Endothelial cell of umbilical vein (primary cell): ENCODE measurements around the gene ZNF516. TPM values are rescaled to one million over a fixed set of nuclear protein-coding genes. Genes with fewer than 3 reads are reported as not detected.

Experiments
- BruUV-seq: library from RNA; stranded (reverse); fragments of 400-500 nt; replicated peaks from 2 replicates; lab custom pipeline; 2021; lab: Mats Ljungman, UMichigan
- CTCF ChIA-PET: fragments of 300-600, 350-600 bp; sonication (Branson Sonifier 250); formaldehyde crosslinking; loops from one replicate; lab custom pipeline; 2021; ENCODE audit warnings: antibody characterized with exemption, inconsistent platforms; lab: Charles Lee
- POLR2A ChIA-PET: fragments of 300-600, 350-600 bp; sonication (Branson Sonifier 250); formaldehyde crosslinking; loops from one replicate; lab custom pipeline; 2021; ENCODE audit warnings: antibody characterized with exemption, inconsistent platforms; lab: Charles Lee
- DNase-seq: peaks from one replicate; pipeline ENCODE4 v3.0.0-alpha.2; 2011; ENCODE audit warnings: low read depth, low spot score
- FAIRE-seq: peaks from 2 replicates; lab custom pipeline; 2011; peaks lifted over from hg19 to GRCh38; lab: Jason Lieb, UNC
- H2AFZ ChIP-seq: 2 replicates; pipeline ENCODE4 v1.6.0; 2012; ENCODE audit warnings: low read depth, low read length, control low read depth, inconsistent platforms
- H3K27ac ChIP-seq: 2 replicates; pipeline ENCODE4 v1.5.1; 2011; ENCODE audit warnings: low read depth, mild to moderate bottlenecking, control low read depth, low read length, moderate library complexity; ENCODE audit not compliant: insufficient read depth
- H3K27me3 ChIP-seq, 2 experiments: 2 replicates each; pipeline versions ENCODE4 v1.6.0 to v1.6.1; 2011; ENCODE audit warnings: low read length in 2 of 2, mixed read lengths in 1 of 2; ENCODE audit not compliant: control insufficient read depth in 2 of 2, insufficient read depth in 2 of 2
- H3K36me3 ChIP-seq, 2 experiments: 2 replicates in 1 of 2; 3 replicates in 1 of 2; pipeline ENCODE4 v1.5.1; 2011; ENCODE audit warnings: low read length in 2 of 2, mild to moderate bottlenecking in 1 of 2, moderate library complexity in 1 of 2; ENCODE audit not compliant: control insufficient read depth in 2 of 2, insufficient read depth in 2 of 2; ENCODE audit errors: extremely low read depth in 1 of 2
- H3K4me1 ChIP-seq: 3 replicates; pipeline ENCODE4 v1.5.1; 2011; ENCODE audit warnings: mild to moderate bottlenecking, low read length; ENCODE audit not compliant: control insufficient read depth, insufficient read depth; ENCODE audit errors: extremely low read depth
- H3K4me2 ChIP-seq: 2 replicates; pipeline ENCODE4 v1.6.1; 2011; ENCODE audit warnings: low read length, control low read depth, mixed read lengths; ENCODE audit not compliant: insufficient read depth
- H3K4me3 ChIP-seq, 3 experiments: fragments of 200-600 bp in 1 of 3; sonication (generic), shearing (Covaris generic) in 1 of 3; replicated peaks in 1 of 3; 2 replicates each; pipeline ENCODE4 v1.5.1; 2011 to 2016; ENCODE audit warnings: control low read depth in 3 of 3, low read length in 3 of 3, mild to moderate bottlenecking in 2 of 3, inconsistent platforms in 1 of 3, low read depth in 1 of 3, moderate library complexity in 1 of 3; ENCODE audit not compliant: insufficient read depth in 1 of 3
- H3K79me2 ChIP-seq: 2 replicates; pipeline ENCODE4 v1.6.0; 2012; ENCODE audit warnings: low read length, inconsistent platforms; ENCODE audit not compliant: control insufficient read depth, insufficient read depth
- H3K9ac ChIP-seq: replicated peaks from 2 replicates; pipeline ENCODE3; 2011; ENCODE audit warnings: low read length, control low read depth; ENCODE audit not compliant: insufficient read depth; ENCODE audit errors: extremely low read depth
- H3K9me1 ChIP-seq: replicated peaks from 3 replicates; pipeline ENCODE4 v1.6.0; 2011; ENCODE audit warnings: mild to moderate bottlenecking, low read length; ENCODE audit not compliant: control insufficient read depth, insufficient read depth; ENCODE audit errors: extremely low read depth
- H3K9me3 ChIP-seq: replicated peaks from 2 replicates; pipeline ENCODE4 v1.5.1; 2012; ENCODE audit warnings: low read length, inconsistent platforms; ENCODE audit not compliant: control insufficient read depth, insufficient read depth
- H4K20me1 ChIP-seq: replicated peaks from 2 replicates; pipeline ENCODE3; 2011; ENCODE audit warnings: mild to moderate bottlenecking, low read length; ENCODE audit not compliant: control insufficient read depth, insufficient read depth; ENCODE audit errors: extremely low read depth
- EZH2 ChIP-seq: IDR thresholded peaks from 2 replicates; pipeline ENCODE4 v1.6.1; 2012; ENCODE audit warnings: borderline replicate concordance, low read depth, mild to moderate bottlenecking, moderate library complexity, low read length, inconsistent platforms; ENCODE audit not compliant: severe bottlenecking
- GATA2 ChIP-seq: IDR thresholded peaks from 2 replicates; pipeline ENCODE4 v1.7.0; 2011; ENCODE audit warnings: low read depth, mild to moderate bottlenecking, moderate library complexity, mixed read lengths, low read length; ENCODE audit not compliant: insufficient read length, insufficient read depth
- JUN ChIP-seq: IDR thresholded peaks from 2 replicates; pipeline ENCODE4 v1.6.1; 2011; ENCODE audit warnings: borderline replicate concordance, low read depth; ENCODE audit not compliant: insufficient read length, insufficient read depth
- MYC ChIP-seq: IDR thresholded peaks from one replicate; pipeline ENCODE4 v1.6.1; 2011; ENCODE audit warnings: mild to moderate bottlenecking, low read depth, low read length
- POLR2A ChIP-seq: IDR thresholded peaks from 2 replicates; pipeline ENCODE4 v1.6.1; 2012; ENCODE audit warnings: low read depth, mild to moderate bottlenecking, control low read depth, low read length
- POLR2AphosphoS5 ChIP-seq: IDR thresholded peaks from 2 replicates; pipeline ENCODE4 v1.6.1; 2012; ENCODE audit warnings: low read depth, mild to moderate bottlenecking, control low read depth, low read length, moderate library complexity; ENCODE audit not compliant: insufficient read depth
- dilution Hi-C: fragments of 300-500 bp; cut with MboI; formaldehyde crosslinking; loops from one replicate; pipeline ENCODE4 v1.15.0; 2019; ENCODE audit warnings: low sequenced_read_pairs; ENCODE audit not compliant: extremely low pct_ligation_motif_present
- intact Hi-C: fragments of 100-400 bp; cut with micrococcal nuclease; formaldehyde crosslinking; loops from one replicate; pipeline ENCODE4 v1.10.0; 2022
- polyA plus RNA-seq, 4 experiments: library from polyadenylated mRNA; depleted of rRNA in 3 of 4; stranded (reverse) in 3 of 4; unstranded in 1 of 4; fragments of >200 nt; gene quantifications; 2 replicates each; pipeline versions ENCODE4 v1.2.1 to v1.2.3, GENCODE V29; 2011 to 2012; ENCODE audit warnings: missing spikeins in 1 of 4
- total RNA-seq: library from RNA; stranded (reverse); gene quantifications from 2 replicates; pipeline ENCODE4 v1.2.3, GENCODE V29; 2021
- TF ChIP-seq, protein P1 (sequence below): IDR thresholded peaks from 2 replicates; pipeline ENCODE4 v1.6.1; 2011; ENCODE audit not compliant: insufficient read depth, insufficient read length
- TF ChIP-seq, protein P2 (sequence below), 2 donors: IDR thresholded peaks; 1 replicate in 1 of 2; 2 replicates in 1 of 2; pipeline ENCODE4 v1.5.1; 2011; ENCODE audit warnings: low read length in 2 of 2, mild to moderate bottlenecking in 2 of 2, moderate library complexity in 2 of 2, control low read depth in 1 of 2, inconsistent platforms in 1 of 2, low read depth in 1 of 2; ENCODE audit not compliant: insufficient read depth in 1 of 2; ENCODE audit errors: extremely low read depth in 1 of 2

ZNF516 gene
- total and polyA plus RNA-seq, 2 donors (not counting 3 experiments of a cell fraction or from before 2014, with no cell fraction given), result 3.6 to 19.1 TPM

DNA sequence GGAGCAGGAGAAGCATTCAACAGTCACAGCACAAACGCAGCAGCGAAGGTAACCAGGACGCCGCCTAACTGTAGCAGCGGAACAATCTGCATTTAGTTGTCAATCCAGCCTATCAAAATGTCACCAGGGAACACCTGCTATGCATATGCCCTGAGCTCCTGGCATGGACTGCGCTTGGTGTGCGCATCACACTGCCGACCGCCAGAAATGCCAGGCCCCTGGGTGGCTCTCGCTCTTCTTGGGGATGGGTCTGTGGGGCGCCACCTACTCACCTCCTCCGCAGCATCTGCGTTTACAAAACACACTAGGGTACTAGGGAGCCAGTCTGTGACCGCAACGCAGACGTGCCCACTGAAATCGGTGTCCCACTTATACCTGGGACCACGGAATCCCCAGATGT lies 31.7 kb downstream of the ZNF516 start:
- no peaks in the 10 kb centered on the region for H3K9me1 ChIP-seq
- TF ChIP-seq POLR2AphosphoS5 (no peak), GATA2 (no peak), MYC (no peak), EZH2 (no peak), JUN (no peak), POLR2A (no peak)
- TF ChIP-seq, protein P1, sequence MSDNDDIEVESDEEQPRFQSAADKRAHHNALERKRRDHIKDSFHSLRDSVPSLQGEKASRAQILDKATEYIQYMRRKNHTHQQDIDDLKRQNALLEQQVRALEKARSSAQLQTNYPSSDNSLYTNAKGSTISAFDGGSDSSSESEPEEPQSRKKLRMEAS, result no peak
- TF ChIP-seq, protein P2, sequence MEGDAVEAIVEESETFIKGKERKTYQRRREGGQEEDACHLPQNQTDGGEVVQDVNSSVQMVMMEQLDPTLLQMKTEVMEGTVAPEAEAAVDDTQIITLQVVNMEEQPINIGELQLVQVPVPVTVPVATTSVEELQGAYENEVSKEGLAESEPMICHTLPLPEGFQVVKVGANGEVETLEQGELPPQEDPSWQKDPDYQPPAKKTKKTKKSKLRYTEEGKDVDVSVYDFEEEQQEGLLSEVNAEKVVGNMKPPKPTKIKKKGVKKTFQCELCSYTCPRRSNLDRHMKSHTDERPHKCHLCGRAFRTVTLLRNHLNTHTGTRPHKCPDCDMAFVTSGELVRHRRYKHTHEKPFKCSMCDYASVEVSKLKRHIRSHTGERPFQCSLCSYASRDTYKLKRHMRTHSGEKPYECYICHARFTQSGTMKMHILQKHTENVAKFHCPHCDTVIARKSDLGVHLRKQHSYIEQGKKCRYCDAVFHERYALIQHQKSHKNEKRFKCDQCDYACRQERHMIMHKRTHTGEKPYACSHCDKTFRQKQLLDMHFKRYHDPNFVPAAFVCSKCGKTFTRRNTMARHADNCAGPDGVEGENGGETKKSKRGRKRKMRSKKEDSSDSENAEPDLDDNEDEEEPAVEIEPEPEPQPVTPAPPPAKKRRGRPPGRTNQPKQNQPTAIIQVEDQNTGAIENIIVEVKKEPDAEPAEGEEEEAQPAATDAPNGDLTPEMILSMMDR (IDR thresholded peaks at IDR 0.05; ENCODE audit: extremely low read depth in 1 of 2, insufficient read depth in 1 of 2, low read depth in 1 of 2, low read length in 2 of 2), result no peak
- DNase-seq (no peak), FAIRE-seq (no peak)
- H2AFZ ChIP-seq, result no peak overlapping the region
- no peak overlapping the region for H3K27ac ChIP-seq
- H3K79me2 ChIP-seq, result no peaks in the 10 kb centered on the region
- H3K36me3 ChIP-seq, result no peaks in the 10 kb centered on the region
- no peaks in the 10 kb centered on the region for H4K20me1 ChIP-seq
- no TSS peak for BruUV-seq
- ChIA-PET CTCF (no interaction called here), POLR2A (no interaction called here)
- intact Hi-C loops, result loop anchor here (2.0 kb wide), 1 partner anchor 13 kb away; no protein-coding TSS in a partner anchor
- H3K9ac ChIP-seq, result no peak overlapping the region
- peaks cover 4% of the 10 kb centered on the region for H3K4me1 ChIP-seq
- dilution Hi-C loops, result no loop called here
- H3K4me3 ChIP-seq, result no peak overlapping the region
- H3K9me3 ChIP-seq, result no peaks in the 10 kb centered on the region
- no peaks in the 10 kb centered on the region for H3K27me3 ChIP-seq
- H3K4me2 ChIP-seq, result no peak overlapping the region
